Tibial nerve (tissue), 4 donors: ENCODE measurements around the gene PEDS1. TPM values are rescaled to one million over a fixed set of nuclear protein-coding genes. Genes with fewer than 3 reads are reported as not detected.
A peak's percentile ranks its signal among the peaks of the same experiment; 100 is the strongest.

Experiments used
- DNase-seq, 2 donors: peaks; one replicate each; pipeline ENCODE4 v3.0.0-alpha.2; 2019; ENCODE audit warnings: low spot score in 2 of 2
- H3K27ac ChIP-seq, 4 donors: fragments of 200-600 bp; sonication (generic) in 3 of 4; one replicate each; pipeline ENCODE4 v1.5.1; 2017 to 2019; ENCODE audit warnings: mild to moderate bottlenecking in 1 of 4
- H3K27me3 ChIP-seq, 2 donors: fragments of 200-600 bp; sonication (generic) in 1 of 2; one replicate each; pipeline versions ENCODE4 v1.5.1 to v1.6.0; 2017 to 2019
- H3K36me3 ChIP-seq, 3 donors: fragments of 200-600 bp; sonication (generic); one replicate each; pipeline ENCODE4 v1.5.1; 2018 to 2019
- H3K4me1 ChIP-seq, 4 donors: fragments of 200-600 bp; sonication (generic) in 3 of 4; one replicate each; pipeline ENCODE4 v1.5.1; 2017 to 2019
- H3K4me3 ChIP-seq, 4 donors: fragments of 200-600 bp; sonication (generic) in 3 of 4; one replicate each; pipeline ENCODE4 v1.5.1; 2017 to 2019; ENCODE audit warnings: mild to moderate bottlenecking in 1 of 4, moderate library complexity in 1 of 4
- H3K9me3 ChIP-seq, 4 donors: fragments of 200-600 bp; sonication (generic) in 3 of 4; one replicate each; pipeline ENCODE4 v1.5.1; 2017 to 2019
- CTCF ChIP-seq, 5 experiments: fragments of 200-600 bp in 3 of 5; fragments of 450-650 bp in 2 of 5; sonication (generic) in 3 of 5; IDR thresholded peaks; one replicate each; pipeline ENCODE4 v1.5.1; 2016 to 2019; ENCODE audit warnings: antibody characterized with exemption in 5 of 5, mild to moderate bottlenecking in 3 of 5, moderate library complexity in 2 of 5
- EP300 ChIP-seq, 2 donors: sonication (generic); formaldehyde crosslinking; IDR thresholded peaks; one replicate each; pipeline ENCODE4 v1.6.1; 2017; ENCODE audit warnings: antibody characterized with exemption in 2 of 2, mild to moderate bottlenecking in 1 of 2
- POLR2A ChIP-seq, 2 donors: fragments of 450-650 bp; IDR thresholded peaks; one replicate each; pipeline ENCODE4 v1.6.1; 2017; ENCODE audit warnings: antibody characterized with exemption in 2 of 2, mild to moderate bottlenecking in 2 of 2, moderate library complexity in 2 of 2
- WGBS, 2 donors: methylation state at CpG; one replicate each; pipeline ENCODE4 v1.1.5; 2018; 5-methylcytosine and 5-hydroxymethylcytosine counted together
- total RNA-seq, 4 donors: library from RNA; depleted of rRNA; stranded (reverse); fragments of >200 nt; gene quantifications; one replicate each; pipeline ENCODE4 v1.1.0, GENCODE V29; 2016

PEDS1 gene
- total RNA-seq, 4 donors from 2014 or later: 26.4 to 36.7 (median 35.5) TPM

- TF ChIP-seq EP300 (IDR thresholded peaks at IDR 0.05): no peak
- TF ChIP-seq POLR2A (IDR thresholded peaks at IDR 0.05): no peak
- TF ChIP-seq CTCF (IDR thresholded peaks at IDR 0.05): no peak
- Histone ChIP-seq H3K9me3 (peaks cover 0 to 7% (median 0%) of the 10 kb centered on the region in 4 donors), H3K27ac (peak overlapping the region in 2 of 4 donors; percentile 50 to 56), H3K4me1 (peaks cover 0 to 32% (median 7%) of the 10 kb centered on the region in 4 donors), H3K27me3 (no peaks in the 10 kb centered on the region), H3K36me3 (peaks cover 1 to 33% (median 2%) of the 10 kb centered on the region in 3 donors), H3K4me3 (no peak overlapping the region)
- no peak for DNase-seq
- 79 to 83% methylated on average over 1 of the region's 1 CpG for whole genome bisulfite sequencing, 2 donors
These were observed 45.2 kb upstream of the PEDS1 start for GRCh38 chr20:50198716-50199115.

- H3K9me3 ChIP-seq: peaks cover 0 to 5% (median 0%) of the 10 kb centered on the region in 4 donors
- no peak for TF ChIP-seq POLR2A (IDR thresholded peaks at IDR 0.05)
- no peak for TF ChIP-seq EP300 (IDR thresholded peaks at IDR 0.05)
- no peak for TF ChIP-seq CTCF (IDR thresholded peaks at IDR 0.05)
- DNase-seq: no peak
- WGBS, 2 donors: 28 to 43% methylated on average over 11 of the region's 11 CpGs
- peaks cover 0 to 35% (median 8%) of the 10 kb centered on the region in 4 donors for H3K4me1 ChIP-seq
- H3K36me3 ChIP-seq: peaks cover 2 to 37% (median 3%) of the 10 kb centered on the region in 3 donors
- peak overlapping the region in 2 of 4 donors; percentile 50 to 56 for H3K27ac ChIP-seq
- H3K27me3 ChIP-seq: no peaks in the 10 kb centered on the region
- H3K4me3 ChIP-seq: no peak overlapping the region
These were observed 44.7 kb upstream of the PEDS1 start for GRCh38 chr20:50198180-50198666.

GRCh38 chr20:50197463-50198179 is 44.1 kb upstream of the PEDS1 start:
- DNase-seq: no peak
- no peak overlapping the region for H3K4me3 ChIP-seq
- peak overlapping the region in 3 of 4 donors; percentile 12 to 53 (median 49) for H3K27ac ChIP-seq
- TF ChIP-seq CTCF (IDR thresholded peaks at IDR 0.05) (no peak), EP300 (IDR thresholded peaks at IDR 0.05) (no peak), POLR2A (IDR thresholded peaks at IDR 0.05) (no peak)
- peaks cover 2 to 43% (median 3%) of the 10 kb centered on the region in 3 donors for H3K36me3 ChIP-seq
- peaks cover 0 to 35% (median 8%) of the 10 kb centered on the region in 4 donors for H3K4me1 ChIP-seq
- no peaks in the 10 kb centered on the region for H3K27me3 ChIP-seq
- H3K9me3 ChIP-seq: peaks cover 0 to 5% (median 0%) of the 10 kb centered on the region in 4 donors
- 69 to 71% methylated on average over 9 of the region's 10 CpGs for WGBS, 2 donors

DNA sequence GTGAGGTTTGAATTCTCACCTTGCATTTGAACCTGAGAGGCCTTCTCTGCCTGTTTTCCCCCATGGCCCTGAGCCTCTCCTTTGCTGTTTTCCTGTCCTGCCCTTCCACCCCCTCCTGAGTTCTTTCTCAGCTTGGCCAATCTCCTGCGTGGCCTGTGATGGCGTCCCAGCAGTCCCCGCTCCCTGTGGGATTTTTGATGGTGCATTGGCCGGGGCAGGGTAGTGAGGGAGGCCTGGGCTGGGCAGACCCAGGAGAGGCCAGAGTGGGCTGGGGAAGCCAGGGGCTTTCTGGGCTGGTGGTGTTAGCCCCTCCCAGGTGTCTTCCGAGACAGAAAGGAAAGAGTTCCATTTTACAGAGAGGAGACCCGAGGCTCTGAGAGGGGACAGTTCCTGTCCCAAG is 43.4 kb upstream of the PEDS1 start:
- WGBS, 2 donors: 89 to 92% methylated on average over 6 of the region's 6 CpGs
- Histone ChIP-seq H3K4me3 (no peak overlapping the region), H3K36me3 (peaks cover 2 to 48% (median 3%) of the 10 kb centered on the region in 3 donors), H3K27me3 (no peaks in the 10 kb centered on the region), H3K9me3 (peaks cover 0 to 5% (median 0%) of the 10 kb centered on the region in 4 donors), H3K4me1 (peaks cover 0 to 35% (median 8%) of the 10 kb centered on the region in 4 donors), H3K27ac (peak overlapping the region in 3 of 4 donors; percentile 12 to 53 (median 49))
- no peak for DNase-seq
- no peak for TF ChIP-seq POLR2A (IDR thresholded peaks at IDR 0.05)
- no peak for TF ChIP-seq EP300 (IDR thresholded peaks at IDR 0.05)
- no peak for TF ChIP-seq CTCF (IDR thresholded peaks at IDR 0.05)

GRCh38 chr20:50196248-50196647 is 42.7 kb upstream of the PEDS1 start:
- Histone ChIP-seq H3K4me1 (peaks cover 0 to 35% (median 8%) of the 10 kb centered on the region in 4 donors), H3K27me3 (no peaks in the 10 kb centered on the region), H3K9me3 (peaks cover 0 to 5% (median 0%) of the 10 kb centered on the region in 4 donors), H3K27ac (peak overlapping the region in 2 of 4 donors; percentile 99 to 100), H3K4me3 (no peak overlapping the region), H3K36me3 (peaks cover 2 to 52% (median 3%) of the 10 kb centered on the region in 3 donors)
- TF ChIP-seq CTCF (IDR thresholded peaks at IDR 0.05): no peak
- TF ChIP-seq EP300 (IDR thresholded peaks at IDR 0.05): no peak
- TF ChIP-seq POLR2A (IDR thresholded peaks at IDR 0.05): no peak
- 92 to 95% methylated on average over 4 of the region's 4 CpGs for WGBS, 2 donors
- no peak for DNase-seq
